Loucy (cell line): ENCODE measurements around the gene DHX34.
"Not testable (repeated sequence)": the region's sequence is repeated elsewhere in the genome, so short reads cannot be mapped to it uniquely, and the experiment has no call there.

ENCODE experiments used
- H2AFZ ChIP-seq: fragments of 200-600 bp; sonication (generic); 2 replicates; pipeline ENCODE4 v1.6.0; 2016; ENCODE audit warnings: antibody characterized with exemption, mild to moderate bottlenecking, low read length, moderate library complexity
- H3F3A ChIP-seq: fragments of 200-600 bp; 2 replicates; pipeline ENCODE4 v1.6.0; 2016; ENCODE audit warnings: antibody characterized with exemption, low read depth, mild to moderate bottlenecking
- H3K27me3 ChIP-seq: fragments of 200-600 bp; sonication (generic); 2 replicates; pipeline ENCODE4 v1.6.1; 2014; ENCODE audit warnings: low read length, mild to moderate bottlenecking; ENCODE audit not compliant: insufficient read depth, poor library complexity, severe bottlenecking
- H3K36me3 ChIP-seq: fragments of 200-600 bp; sonication (generic); 2 replicates; pipeline ENCODE4 v1.6.1; 2016; ENCODE audit warnings: low read length; ENCODE audit not compliant: insufficient read depth
- H3K4me1 ChIP-seq: fragments of 200-600 bp; sonication (generic); 2 replicates; pipeline ENCODE4 v1.5.1; 2014; ENCODE audit warnings: low read length, mild to moderate bottlenecking; ENCODE audit not compliant: insufficient read depth, poor library complexity, severe bottlenecking
- H3K4me2 ChIP-seq: fragments of 200-600 bp; sonication (generic); 2 replicates; pipeline ENCODE4 v1.6.0; 2014; ENCODE audit warnings: antibody characterized with exemption, low read length, low read depth, mild to moderate bottlenecking; ENCODE audit not compliant: poor library complexity, severe bottlenecking
- H3K4me3 ChIP-seq: fragments of 200-600 bp; sonication (generic); 2 replicates; pipeline ENCODE4 v1.5.1; 2014; ENCODE audit warnings: low read length, mild to moderate bottlenecking, mixed read lengths; ENCODE audit not compliant: poor library complexity, severe bottlenecking
- H3K79me2 ChIP-seq: fragments of 200-600 bp; sonication (generic); 2 replicates; pipeline ENCODE4 v1.6.1; 2014; ENCODE audit warnings: low read length; ENCODE audit not compliant: insufficient read depth
- H3K9ac ChIP-seq: fragments of 200-600 bp; sonication (generic); 2 replicates; pipeline ENCODE4 v1.6.0; 2014; ENCODE audit warnings: mild to moderate bottlenecking, low read depth, low read length, moderate library complexity; ENCODE audit not compliant: poor library complexity, severe bottlenecking
- H3K9me2 ChIP-seq: fragments of 200-600 bp; sonication (generic); replicated peaks from 2 replicates; pipeline ENCODE4 v1.6.1; 2016; ENCODE audit warnings: low read depth, low read length, mixed read lengths
- H3K9me3 ChIP-seq: fragments of 200-600 bp; sonication (generic); 2 replicates; pipeline ENCODE4 v1.6.1; 2014; ENCODE audit warnings: mild to moderate bottlenecking, antibody characterized with exemption, low read length, low read depth; ENCODE audit not compliant: insufficient read depth
- H4K20me1 ChIP-seq: fragments of 200-600 bp; sonication (generic); 2 replicates; pipeline ENCODE4 v1.6.0; 2014; ENCODE audit warnings: antibody characterized with exemption, low read length, mild to moderate bottlenecking; ENCODE audit not compliant: insufficient read depth, poor library complexity, severe bottlenecking
- CTCF ChIP-seq: fragments of 200-600 bp; sonication (generic); conservative IDR thresholded peaks from 2 replicates; pipeline ENCODE4 v1.5.1; 2014; ENCODE audit warnings: mild to moderate bottlenecking, antibody characterized with exemption, low read length
- EZH2phosphoT487 ChIP-seq: fragments of 200-600 bp; IDR thresholded peaks from 2 replicates; pipeline ENCODE4 v1.6.1; 2018; ENCODE audit warnings: antibody characterized with exemption, mild to moderate bottlenecking, moderate library complexity, borderline replicate concordance

The DHX34 gene

GRCh38 chr19:47381653-47382279 is 32.7 kb downstream of the DHX34 start:
- Histone ChIP-seq H3K27me3 (no peaks in the 10 kb centered on the region), H3K9me3 (no peaks in the 10 kb centered on the region), H3K9me2 (no peaks in the 10 kb centered on the region), H3K4me1 (no peaks in the 10 kb centered on the region), H2AFZ (no peak overlapping the region), H3F3A (no peaks in the 10 kb centered on the region), H4K20me1 (no peaks in the 10 kb centered on the region), H3K36me3 (peaks cover 38% of the 10 kb centered on the region; the same call in 1 of the 2 replicates), H3K4me2 (no peak overlapping the region), H3K79me2 (no peaks in the 10 kb centered on the region), H3K9ac (no peak overlapping the region), H3K4me3 (no peak overlapping the region)
- TF ChIP-seq CTCF (no peak), EZH2phosphoT487 (no peak)

- not testable (repeated sequence) for H3K4me3 ChIP-seq, H3K79me2 ChIP-seq, H3K4me1 ChIP-seq, H3K9ac ChIP-seq, H3K9me3 ChIP-seq, H3K9me2 ChIP-seq, H3K27me3 ChIP-seq, H3K4me2 ChIP-seq, H4K20me1 ChIP-seq, H2AFZ ChIP-seq, H3F3A ChIP-seq
- peaks cover 31% of the 10 kb centered on the region; the same call in 1 of the 2 replicates for H3K36me3 ChIP-seq
Observed at GRCh38 chr19:47383890-47384289, 34.8 kb downstream of the DHX34 start.

- H3K9me2 ChIP-seq, H4K20me1 ChIP-seq, H3K4me1 ChIP-seq, H3F3A ChIP-seq, H3K9ac ChIP-seq, H3K4me3 ChIP-seq, H3K79me2 ChIP-seq, H3K4me2 ChIP-seq, H3K9me3 ChIP-seq, H3K27me3 ChIP-seq, H2AFZ ChIP-seq: not testable (repeated sequence)
- peaks cover 29% of the 10 kb centered on the region; the same call in 1 of the 2 replicates for H3K36me3 ChIP-seq
Observed at GRCh38 chr19:47384533-47384932, 35.4 kb downstream of the DHX34 start.

GRCh38 chr19:47386582-47386981 is 37.5 kb downstream of the DHX34 start:
- H4K20me1 ChIP-seq, H3K79me2 ChIP-seq, H3K4me2 ChIP-seq, H3K9me3 ChIP-seq, H3F3A ChIP-seq, H3K4me1 ChIP-seq, H3K27me3 ChIP-seq, H3K36me3 ChIP-seq, H2AFZ ChIP-seq, H3K9ac ChIP-seq, H3K9me2 ChIP-seq, H3K4me3 ChIP-seq: not testable (repeated sequence)

- H3K4me1 ChIP-seq, H4K20me1 ChIP-seq, H3K9me3 ChIP-seq, H3K9me2 ChIP-seq, H3K79me2 ChIP-seq, H3K4me2 ChIP-seq, H3F3A ChIP-seq, H3K36me3 ChIP-seq, H3K4me3 ChIP-seq, H3K9ac ChIP-seq, H2AFZ ChIP-seq, H3K27me3 ChIP-seq: not testable (repeated sequence)
Observed at GRCh38 chr19:47387623-47388022, 38.5 kb downstream of the DHX34 start.

GRCh38 chr19:47388721-47389120 is 39.6 kb downstream of the DHX34 start:
- H3K9me2 ChIP-seq, H3K36me3 ChIP-seq, H3K9ac ChIP-seq, H3F3A ChIP-seq, H3K27me3 ChIP-seq, H2AFZ ChIP-seq, H3K79me2 ChIP-seq, H3K4me2 ChIP-seq, H3K4me1 ChIP-seq, H4K20me1 ChIP-seq, H3K4me3 ChIP-seq, H3K9me3 ChIP-seq: not testable (repeated sequence)
